Upper lobe of left lung (tissue), 4 donors: Measurements from ENCODE around the gene FOXN4.

ENCODE experiments used
- EP300 ChIP-seq, 4 donors: sonication (generic); formaldehyde crosslinking; IDR thresholded peaks; one replicate each; pipeline ENCODE4 v1.5.1; 2017; ENCODE audit warnings: antibody characterized with exemption in 4 of 4, control low read depth in 2 of 4
- POLR2A ChIP-seq, 4 donors: fragments of 450-650 bp; IDR thresholded peaks; one replicate each; pipeline ENCODE4 v1.5.1; 2016 to 2017; ENCODE audit warnings: antibody characterized with exemption in 4 of 4, mild to moderate bottlenecking in 2 of 4
- TF ChIP-seq, protein P1 (sequence below), 6 experiments: fragments of 450-650 bp in 4 of 6; fragments of 200-600 bp in 2 of 6; sonication (generic) in 2 of 6; IDR thresholded peaks; one replicate each; pipeline ENCODE4 v1.5.1; 2016 to 2019; ENCODE audit warnings: antibody characterized with exemption in 6 of 6

DNA sequence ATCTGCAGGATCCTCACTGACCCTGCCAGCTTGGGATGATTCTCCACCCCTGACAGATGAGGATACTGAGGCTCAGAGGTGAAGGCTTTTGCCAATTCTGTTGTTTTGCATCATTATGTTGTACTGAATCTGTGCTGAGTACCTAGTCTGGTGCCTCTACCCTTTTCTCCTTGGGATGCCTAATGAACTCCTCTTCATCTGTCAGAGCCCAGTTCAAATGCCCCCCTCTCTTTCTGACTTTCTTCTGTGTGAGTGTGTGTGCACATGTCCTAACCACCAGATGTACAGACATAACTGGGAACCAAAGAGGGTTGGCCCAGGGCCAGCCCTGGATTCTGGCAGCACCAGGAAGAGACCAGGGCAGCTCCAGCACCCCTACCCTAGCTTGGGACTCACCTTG, 22.8 kb downstream of the FOXN4 start:
- TF ChIP-seq POLR2A (IDR thresholded peaks at IDR 0.05) = no peak
- TF ChIP-seq, protein P1, sequence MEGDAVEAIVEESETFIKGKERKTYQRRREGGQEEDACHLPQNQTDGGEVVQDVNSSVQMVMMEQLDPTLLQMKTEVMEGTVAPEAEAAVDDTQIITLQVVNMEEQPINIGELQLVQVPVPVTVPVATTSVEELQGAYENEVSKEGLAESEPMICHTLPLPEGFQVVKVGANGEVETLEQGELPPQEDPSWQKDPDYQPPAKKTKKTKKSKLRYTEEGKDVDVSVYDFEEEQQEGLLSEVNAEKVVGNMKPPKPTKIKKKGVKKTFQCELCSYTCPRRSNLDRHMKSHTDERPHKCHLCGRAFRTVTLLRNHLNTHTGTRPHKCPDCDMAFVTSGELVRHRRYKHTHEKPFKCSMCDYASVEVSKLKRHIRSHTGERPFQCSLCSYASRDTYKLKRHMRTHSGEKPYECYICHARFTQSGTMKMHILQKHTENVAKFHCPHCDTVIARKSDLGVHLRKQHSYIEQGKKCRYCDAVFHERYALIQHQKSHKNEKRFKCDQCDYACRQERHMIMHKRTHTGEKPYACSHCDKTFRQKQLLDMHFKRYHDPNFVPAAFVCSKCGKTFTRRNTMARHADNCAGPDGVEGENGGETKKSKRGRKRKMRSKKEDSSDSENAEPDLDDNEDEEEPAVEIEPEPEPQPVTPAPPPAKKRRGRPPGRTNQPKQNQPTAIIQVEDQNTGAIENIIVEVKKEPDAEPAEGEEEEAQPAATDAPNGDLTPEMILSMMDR (IDR thresholded peaks at IDR 0.05) = no peak
- no peak for TF ChIP-seq EP300 (IDR thresholded peaks at IDR 0.05)
